Measurements from ENCODE around the gene NAALAD2.

DNA sequence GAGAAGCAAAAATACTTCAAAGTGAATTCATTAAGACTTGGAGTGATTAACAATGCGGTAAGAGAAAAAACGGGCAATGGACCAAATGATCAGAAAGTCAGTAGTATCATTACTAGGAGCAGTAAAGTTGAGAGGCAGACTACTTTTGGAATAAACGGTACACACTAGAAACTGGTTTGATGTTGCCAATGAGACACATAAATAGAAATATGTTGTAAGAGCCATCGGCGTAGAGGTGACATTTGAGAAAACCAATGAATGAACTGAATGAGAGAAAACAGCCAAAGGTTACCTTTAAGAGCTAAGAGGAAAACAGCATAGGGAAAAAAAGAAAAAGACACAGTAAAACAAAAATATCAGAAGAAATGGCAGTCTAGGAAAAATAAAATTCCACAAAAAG lies 82.1 kb downstream of the NAALAD2 start:
- TF ChIP-seq EZH2 (IDR thresholded peaks at IDR 0.05; ENCODE audit: low read length, unreplicated experiment) (no peak), EZH2phosphoT487 (IDR thresholded peaks at IDR 0.05; ENCODE audit: borderline replicate concordance, low read length) (no peak)
- TF ChIP-seq, protein P1, sequence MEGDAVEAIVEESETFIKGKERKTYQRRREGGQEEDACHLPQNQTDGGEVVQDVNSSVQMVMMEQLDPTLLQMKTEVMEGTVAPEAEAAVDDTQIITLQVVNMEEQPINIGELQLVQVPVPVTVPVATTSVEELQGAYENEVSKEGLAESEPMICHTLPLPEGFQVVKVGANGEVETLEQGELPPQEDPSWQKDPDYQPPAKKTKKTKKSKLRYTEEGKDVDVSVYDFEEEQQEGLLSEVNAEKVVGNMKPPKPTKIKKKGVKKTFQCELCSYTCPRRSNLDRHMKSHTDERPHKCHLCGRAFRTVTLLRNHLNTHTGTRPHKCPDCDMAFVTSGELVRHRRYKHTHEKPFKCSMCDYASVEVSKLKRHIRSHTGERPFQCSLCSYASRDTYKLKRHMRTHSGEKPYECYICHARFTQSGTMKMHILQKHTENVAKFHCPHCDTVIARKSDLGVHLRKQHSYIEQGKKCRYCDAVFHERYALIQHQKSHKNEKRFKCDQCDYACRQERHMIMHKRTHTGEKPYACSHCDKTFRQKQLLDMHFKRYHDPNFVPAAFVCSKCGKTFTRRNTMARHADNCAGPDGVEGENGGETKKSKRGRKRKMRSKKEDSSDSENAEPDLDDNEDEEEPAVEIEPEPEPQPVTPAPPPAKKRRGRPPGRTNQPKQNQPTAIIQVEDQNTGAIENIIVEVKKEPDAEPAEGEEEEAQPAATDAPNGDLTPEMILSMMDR (conservative IDR thresholded peaks at IDR 0.05; ENCODE audit: low read depth, low read length), result no peak

Measured in PC-3 (cell line).